Activated naive CD4-positive, alpha-beta T cell treated with anti-CD3 and anti-CD28 coated beads, Interleukin-2, amount 50 U/mL, for 72 hours (primary cell): ENCODE results near the gene RALGAPA1. TPM values are rescaled to one million over a fixed set of nuclear protein-coding genes. Genes with fewer than 3 reads are reported as not detected.
"Not testable (repeated sequence)": the region's sequence is repeated elsewhere in the genome, so short reads cannot be mapped to it uniquely, and the experiment has no call there.

Experiments
- ATAC-seq, 2 donors: fragments of 150-1000 bp; cut with Tn5 transposase; 2 replicates each; pipeline ENCODE4 v1.10.0; 2021; ENCODE audit warnings: mild to moderate bottlenecking in 2 of 2, moderate library complexity in 2 of 2
- DNase-seq, 2 donors: peaks; one replicate each; pipeline ENCODE4 v3.0.0; 2021 to 2022; ENCODE audit warnings: low spot score in 2 of 2
- H3K27ac Mint-ChIP-seq, 2 donors: one replicate each; pipeline ENCODE4 v1.8.0; 2022; ENCODE audit warnings: mild to moderate bottlenecking in 2 of 2, mixed read lengths in 2 of 2
- H3K36me3 Mint-ChIP-seq, 2 donors: one replicate each; pipeline ENCODE4 v1.8.0; 2022; ENCODE audit warnings: mixed read lengths in 2 of 2
- H3K9me3 Mint-ChIP-seq, 2 donors: one replicate each; pipeline ENCODE4 v1.8.0; 2022; ENCODE audit warnings: mixed read lengths in 2 of 2
- total RNA-seq, 2 donors: library from RNA; stranded (reverse); gene quantifications; one replicate each; pipeline ENCODE4 v1.2.3, GENCODE V29; 2022

RALGAPA1 gene
- total RNA-seq, 2 donors from 2014 or later, result 22.5 to 34.7 TPM

GRCh38 chr14:35742442-35742841 lies 66.7 kb downstream of the RALGAPA1 start:
- Mint-ChIP-seq H3K9me3 (no peaks in the 10 kb centered on the region), H3K27ac (peak overlapping the region in 1 of 2 donors; percentile 74), H3K36me3 (peaks cover 0 to 5% of the 10 kb centered on the region in 2 donors)
- DNase-seq (no peak), ATAC-seq (peak in 1 of 2 donors; percentile 48)

GRCh38 chr14:35742032-35742371 lies 67.1 kb downstream of the RALGAPA1 start:
- H3K9me3 Mint-ChIP-seq, result no peaks in the 10 kb centered on the region
- peak overlapping the region in 1 of 2 donors; percentile 17 for H3K27ac Mint-ChIP-seq
- DNase-seq, result no peak
- H3K36me3 Mint-ChIP-seq, result peaks cover 0 to 5% of the 10 kb centered on the region in 2 donors
- peak in 1 of 2 donors; percentile 62 for ATAC-seq

GRCh38 chr14:35741345-35742031 lies 67.6 kb downstream of the RALGAPA1 start:
- peaks cover 0 to 10% of the 10 kb centered on the region in 2 donors for H3K36me3 Mint-ChIP-seq
- peak overlapping the region in 1 of 2 donors; percentile 58 for H3K27ac Mint-ChIP-seq
- DNase-seq (no peak), ATAC-seq (peak; percentile 43 to 86)
- H3K9me3 Mint-ChIP-seq, result no peaks in the 10 kb centered on the region

- ATAC-seq (no peak), DNase-seq (no peak)
- Mint-ChIP-seq H3K36me3 (peaks cover 0 to 12% of the 10 kb centered on the region in 2 donors), H3K9me3 (no peaks in the 10 kb centered on the region), H3K27ac (no peak overlapping the region)
Measured at GRCh38 chr14:35740215-35740614, 68.9 kb downstream of the RALGAPA1 start.

GRCh38 chr14:35735163-35735562 lies 73.9 kb downstream of the RALGAPA1 start:
- not testable (repeated sequence) for DNase-seq, ATAC-seq, H3K27ac Mint-ChIP-seq, H3K9me3 Mint-ChIP-seq
- H3K36me3 Mint-ChIP-seq, result peaks cover under 1 to 25% of the 10 kb centered on the region in 2 donors

- peak overlapping the region in 1 of 2 donors; percentile 40 for H3K27ac Mint-ChIP-seq
- ATAC-seq, DNase-seq, H3K9me3 Mint-ChIP-seq: not testable (repeated sequence)
- H3K36me3 Mint-ChIP-seq, result peaks cover 7 to 25% of the 10 kb centered on the region in 2 donors
Measured at GRCh38 chr14:35733510-35733909, 75.6 kb downstream of the RALGAPA1 start.

GRCh38 chr14:35730871-35731270 lies 78.2 kb downstream of the RALGAPA1 start:
- Mint-ChIP-seq H3K36me3 (peaks cover 7 to 16% of the 10 kb centered on the region in 2 donors), H3K27ac (no peak overlapping the region), H3K9me3 (no peaks in the 10 kb centered on the region)
- no peak for DNase-seq
- no peak for ATAC-seq

- ATAC-seq, result no peak
- Mint-ChIP-seq H3K36me3 (peaks cover 0 to 7% of the 10 kb centered on the region in 2 donors), H3K27ac (no peak overlapping the region), H3K9me3 (no peaks in the 10 kb centered on the region)
- no peak for DNase-seq
Measured at GRCh38 chr14:35727764-35728163, 81.3 kb downstream of the RALGAPA1 start.

GRCh38 chr14:35725930-35726329 lies 83.2 kb downstream of the RALGAPA1 start:
- Mint-ChIP-seq H3K36me3 (peaks cover 0 to 7% of the 10 kb centered on the region in 2 donors), H3K27ac (no peak overlapping the region), H3K9me3 (no peaks in the 10 kb centered on the region)
- ATAC-seq (no peak), DNase-seq (no peak)

- DNase-seq, result no peak
- Mint-ChIP-seq H3K27ac (no peak overlapping the region), H3K9me3 (no peaks in the 10 kb centered on the region), H3K36me3 (peaks cover 0 to 14% of the 10 kb centered on the region in 2 donors)
- no peak for ATAC-seq
Measured at GRCh38 chr14:35715079-35715478, 94.0 kb downstream of the RALGAPA1 start.

GRCh38 chr14:35712466-35712865 lies 96.6 kb downstream of the RALGAPA1 start:
- H3K9me3 Mint-ChIP-seq, result no peaks in the 10 kb centered on the region
- peaks cover 8 to 15% of the 10 kb centered on the region in 2 donors for H3K36me3 Mint-ChIP-seq
- peak overlapping the region in 1 of 2 donors; percentile 2 for H3K27ac Mint-ChIP-seq
- DNase-seq, result no peak
- no peak for ATAC-seq

- ATAC-seq (no peak), DNase-seq (no peak)
- no peaks in the 10 kb centered on the region for H3K9me3 Mint-ChIP-seq
- H3K27ac Mint-ChIP-seq, result no peak overlapping the region
- peaks cover 20 to 23% of the 10 kb centered on the region in 2 donors for H3K36me3 Mint-ChIP-seq
Measured at GRCh38 chr14:35708062-35708461, 101.0 kb downstream of the RALGAPA1 start.

- DNase-seq, result no peak
- peaks cover 14 to 23% of the 10 kb centered on the region in 2 donors for H3K36me3 Mint-ChIP-seq
- H3K9me3 Mint-ChIP-seq, result no peaks in the 10 kb centered on the region
- peak in 1 of 2 donors; percentile 30 for ATAC-seq
- H3K27ac Mint-ChIP-seq, result no peak overlapping the region
Measured at GRCh38 chr14:35705636-35706035, 103.5 kb downstream of the RALGAPA1 start.

- peak; percentile 20 to 98 for ATAC-seq
- H3K36me3 Mint-ChIP-seq, result peaks cover 14 to 23% of the 10 kb centered on the region in 2 donors
- H3K9me3 Mint-ChIP-seq, result no peaks in the 10 kb centered on the region
- no peak overlapping the region for H3K27ac Mint-ChIP-seq
- DNase-seq, result no peak
Measured at GRCh38 chr14:35704793-35705493, 104.2 kb downstream of the RALGAPA1 start.

GRCh38 chr14:35701531-35701930 lies 107.6 kb downstream of the RALGAPA1 start:
- Mint-ChIP-seq H3K36me3 (peaks cover 6 to 7% of the 10 kb centered on the region in 2 donors), H3K9me3 (no peaks in the 10 kb centered on the region), H3K27ac (peak overlapping the region in 1 of 2 donors; percentile 30)
- DNase-seq (no peak), ATAC-seq (no peak)

- no peak for ATAC-seq
- Mint-ChIP-seq H3K27ac (no peak overlapping the region), H3K36me3 (no peaks in the 10 kb centered on the region), H3K9me3 (no peaks in the 10 kb centered on the region)
- no peak for DNase-seq
Measured at GRCh38 chr14:35699791-35700444, 109.2 kb downstream of the RALGAPA1 start.

- Mint-ChIP-seq H3K9me3 (no peaks in the 10 kb centered on the region), H3K27ac (no peak overlapping the region), H3K36me3 (no peaks in the 10 kb centered on the region)
- ATAC-seq (no peak), DNase-seq (no peak)
Measured at GRCh38 chr14:35696575-35696974, 112.5 kb downstream of the RALGAPA1 start.
